LNCAP (cell line): ENCODE results near the gene PSME4.

ENCODE experiments used
- TF ChIP-seq, protein P1 (sequence below): fragments of 450-650 bp; IDR thresholded peaks from 2 replicates; pipeline ENCODE4 v1.5.1; 2017; ENCODE audit warnings: mild to moderate bottlenecking

The PSME4 gene

DNA sequence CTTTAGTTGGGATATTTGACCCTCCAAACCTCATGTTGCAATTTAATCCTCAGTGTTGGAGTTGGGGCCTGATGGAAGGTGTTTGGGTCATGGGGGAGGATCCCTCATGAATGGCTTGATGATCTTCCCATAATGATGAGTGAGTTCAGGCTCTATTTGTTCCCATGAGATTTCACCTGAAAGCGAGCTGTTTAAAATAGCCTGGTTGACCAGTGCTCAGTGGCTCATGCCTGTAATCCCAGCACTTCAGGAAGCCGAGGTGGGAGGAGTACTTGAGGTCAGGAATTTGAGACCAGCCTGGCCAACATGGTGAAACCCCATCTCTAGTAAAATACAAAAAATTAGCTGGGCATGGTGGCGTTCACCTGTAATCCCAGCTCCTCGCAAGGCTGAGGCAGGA lies 14.9 kb upstream of the PSME4 start:
- TF ChIP-seq, protein P1, sequence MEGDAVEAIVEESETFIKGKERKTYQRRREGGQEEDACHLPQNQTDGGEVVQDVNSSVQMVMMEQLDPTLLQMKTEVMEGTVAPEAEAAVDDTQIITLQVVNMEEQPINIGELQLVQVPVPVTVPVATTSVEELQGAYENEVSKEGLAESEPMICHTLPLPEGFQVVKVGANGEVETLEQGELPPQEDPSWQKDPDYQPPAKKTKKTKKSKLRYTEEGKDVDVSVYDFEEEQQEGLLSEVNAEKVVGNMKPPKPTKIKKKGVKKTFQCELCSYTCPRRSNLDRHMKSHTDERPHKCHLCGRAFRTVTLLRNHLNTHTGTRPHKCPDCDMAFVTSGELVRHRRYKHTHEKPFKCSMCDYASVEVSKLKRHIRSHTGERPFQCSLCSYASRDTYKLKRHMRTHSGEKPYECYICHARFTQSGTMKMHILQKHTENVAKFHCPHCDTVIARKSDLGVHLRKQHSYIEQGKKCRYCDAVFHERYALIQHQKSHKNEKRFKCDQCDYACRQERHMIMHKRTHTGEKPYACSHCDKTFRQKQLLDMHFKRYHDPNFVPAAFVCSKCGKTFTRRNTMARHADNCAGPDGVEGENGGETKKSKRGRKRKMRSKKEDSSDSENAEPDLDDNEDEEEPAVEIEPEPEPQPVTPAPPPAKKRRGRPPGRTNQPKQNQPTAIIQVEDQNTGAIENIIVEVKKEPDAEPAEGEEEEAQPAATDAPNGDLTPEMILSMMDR, result no peak

DNA sequence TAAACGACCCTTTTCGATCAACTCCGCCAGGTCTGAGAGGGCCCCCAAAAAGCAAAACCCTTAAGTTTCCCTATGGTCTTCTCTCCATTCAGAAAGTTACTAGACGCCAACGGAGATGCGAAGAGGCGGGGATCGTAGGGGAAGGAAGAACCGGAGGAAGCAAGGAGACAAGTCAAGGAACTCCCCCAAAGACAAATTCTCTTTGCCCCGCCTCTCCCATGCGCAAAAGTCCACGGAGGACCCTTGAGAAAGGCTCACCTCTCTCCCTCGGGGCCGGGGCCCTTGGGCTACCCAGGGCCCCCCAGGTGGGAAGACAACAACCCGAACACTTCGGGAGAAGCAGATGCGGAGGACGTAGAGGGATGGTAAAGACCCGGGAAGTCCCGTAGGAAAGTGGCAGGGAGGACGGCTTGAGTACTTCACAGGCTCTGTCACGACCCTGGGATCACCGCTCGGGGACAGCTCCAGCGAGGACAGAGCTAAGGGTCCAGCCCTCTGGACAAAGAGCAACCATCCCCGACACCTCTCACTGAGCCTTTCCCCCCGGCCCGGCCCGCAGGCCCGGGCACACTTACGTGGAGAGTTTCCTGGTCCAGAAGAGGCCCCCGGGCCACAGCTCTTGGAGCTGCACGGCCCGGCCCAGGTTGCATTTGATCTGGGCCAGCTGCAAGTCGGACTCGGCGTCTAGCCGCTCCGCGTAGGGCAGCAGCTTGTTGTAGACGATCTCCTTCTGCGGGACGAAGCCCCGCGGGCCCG lies 647 bp downstream of the PSME4 start:
- TF ChIP-seq, protein P1, result no peak

DNA sequence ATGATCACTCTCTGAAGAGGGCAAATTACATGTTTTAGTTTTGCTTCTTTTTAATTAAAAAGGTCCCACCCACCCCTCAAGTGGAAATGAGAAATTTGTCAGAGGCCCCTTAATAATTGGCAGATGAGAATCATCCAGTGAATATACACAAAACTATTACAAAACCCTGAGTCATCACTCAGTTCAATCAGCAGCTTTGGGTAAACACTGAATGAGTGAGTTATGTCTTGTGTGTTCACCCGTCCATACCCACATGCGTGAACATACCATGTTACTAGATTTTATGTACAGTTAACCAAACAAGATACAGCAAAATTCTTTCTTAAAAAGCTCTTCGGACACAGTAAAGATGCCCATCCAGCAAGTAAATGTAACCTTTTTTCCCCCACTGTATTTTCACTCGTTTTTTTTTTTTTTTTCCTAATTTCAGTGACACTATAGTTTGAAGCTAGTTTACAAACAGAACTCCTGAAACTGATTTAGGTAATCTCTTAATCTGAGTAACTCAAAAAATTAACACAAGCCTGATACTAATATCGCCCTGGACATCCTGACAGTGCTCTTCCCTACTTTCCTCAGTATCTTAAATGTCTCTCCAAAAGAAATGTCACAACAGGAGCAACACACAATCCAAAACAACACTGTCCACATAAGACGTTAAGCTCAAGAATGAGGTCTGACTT lies 1.4 kb downstream of the PSME4 start:
- TF ChIP-seq, protein P1, result no peak

DNA sequence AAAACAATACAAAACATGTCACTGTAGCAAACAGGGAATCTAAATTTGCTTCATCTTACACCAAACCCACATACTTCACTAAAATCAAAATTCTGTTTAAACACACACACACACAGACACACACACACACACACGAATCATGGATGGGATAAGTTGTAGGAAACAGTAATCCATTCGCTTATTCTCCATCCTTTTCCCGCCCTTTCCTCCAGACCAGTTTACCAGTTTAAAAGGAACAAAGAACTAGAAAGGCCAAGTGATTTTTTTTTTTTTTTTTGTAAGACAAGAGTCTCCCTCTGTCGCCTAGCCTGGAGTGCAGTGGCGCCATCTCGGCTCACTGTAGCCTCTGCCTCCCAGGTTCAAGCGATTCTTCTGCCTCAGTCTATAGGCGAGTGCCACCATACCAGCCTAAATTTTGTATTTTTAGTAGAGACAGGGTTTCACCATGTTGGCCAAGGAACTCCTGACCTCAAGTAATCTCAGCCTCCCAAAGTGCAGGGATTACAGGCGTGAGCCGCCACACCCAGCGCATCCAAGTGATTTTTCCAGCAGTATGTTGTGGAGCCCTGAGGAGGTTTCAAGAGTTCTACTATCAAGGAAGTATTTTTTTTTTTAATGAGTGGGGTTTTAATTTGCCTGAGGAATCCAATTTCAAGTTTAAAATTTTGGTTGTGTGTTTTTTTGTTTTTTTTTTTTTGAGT lies 5.7 kb downstream of the PSME4 start:
- TF ChIP-seq, protein P1, result no peak

DNA sequence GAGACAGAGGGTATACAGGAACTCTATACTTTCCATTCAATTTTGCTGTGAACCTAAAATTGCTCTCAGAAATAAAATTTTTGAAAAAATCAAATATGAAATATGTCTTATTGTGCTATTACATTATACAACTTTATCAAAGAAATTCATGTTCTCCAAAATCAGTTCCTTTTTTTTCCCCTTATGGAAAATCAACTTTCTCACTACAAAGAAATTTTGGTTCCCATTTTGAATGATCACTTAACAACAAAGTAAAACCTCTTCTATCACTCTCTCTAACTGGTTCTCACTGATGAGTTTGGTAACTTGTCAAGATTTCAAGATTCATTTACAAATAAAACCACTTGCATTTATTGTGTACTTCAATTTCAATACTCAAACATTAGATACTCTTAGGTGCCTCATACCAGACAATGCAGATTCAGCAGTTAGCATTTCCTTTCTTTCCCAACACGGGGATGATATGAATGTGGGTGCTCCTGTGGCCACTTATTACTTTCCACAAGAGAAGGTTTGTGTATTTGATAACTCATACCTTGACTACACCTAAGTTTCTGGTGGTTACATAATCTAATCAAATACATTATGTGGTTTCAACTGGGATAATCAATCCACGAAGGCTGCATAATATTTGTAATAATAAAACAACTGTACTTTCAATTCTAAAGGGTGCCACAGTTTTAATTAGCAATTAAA lies 6.4 kb downstream of the PSME4 start:
- TF ChIP-seq, protein P1, result no peak

DNA sequence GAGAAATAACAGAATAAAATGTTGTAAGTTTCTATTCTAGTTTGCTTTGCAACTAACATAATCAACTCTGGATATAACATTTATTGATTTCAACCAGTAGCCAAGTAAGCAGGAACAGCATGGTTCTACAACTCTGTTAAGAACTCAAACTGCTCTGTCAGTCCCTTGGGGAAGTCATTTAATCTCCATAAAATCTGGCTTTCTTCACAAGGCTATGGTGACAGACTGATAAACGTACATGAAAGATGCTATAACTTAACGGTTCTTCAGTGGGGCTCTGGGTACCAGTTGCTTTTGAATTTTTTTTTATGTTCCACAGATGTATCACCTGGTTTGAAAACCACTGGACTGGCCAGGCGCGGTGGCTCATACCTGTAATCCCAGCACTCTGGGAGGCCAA lies 10.3 kb downstream of the PSME4 start:
- TF ChIP-seq, protein P1, result no peak

DNA sequence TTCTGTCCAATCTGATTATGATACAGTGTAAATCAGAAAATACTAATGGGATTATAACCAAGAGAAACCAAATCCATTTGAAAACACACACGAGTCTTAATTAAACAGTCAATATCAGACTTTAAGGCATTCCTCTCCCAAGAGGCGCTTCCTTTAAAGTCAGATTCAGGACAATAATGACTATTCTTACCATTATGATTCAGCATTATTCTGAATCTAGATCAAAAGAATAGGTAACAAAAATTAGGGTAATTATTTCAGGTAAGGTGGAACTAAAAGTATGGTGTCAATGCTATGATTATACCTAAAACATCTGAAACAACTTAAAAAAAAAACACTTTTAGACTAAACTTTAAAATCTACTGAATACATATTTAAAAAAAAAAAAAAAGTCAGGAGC lies 12.3 kb downstream of the PSME4 start:
- TF ChIP-seq, protein P1, result no peak
